ENCODE measurements around the gene TBC1D16. TPM values are rescaled to one million over a fixed set of nuclear protein-coding genes. Genes with fewer than 3 reads are reported as not detected.
A peak's percentile ranks its signal among the peaks of the same experiment; 100 is the strongest.

Gene TBC1D16
- total RNA-seq, 1 donor from 2014 or later: 21.2 TPM

DNA sequence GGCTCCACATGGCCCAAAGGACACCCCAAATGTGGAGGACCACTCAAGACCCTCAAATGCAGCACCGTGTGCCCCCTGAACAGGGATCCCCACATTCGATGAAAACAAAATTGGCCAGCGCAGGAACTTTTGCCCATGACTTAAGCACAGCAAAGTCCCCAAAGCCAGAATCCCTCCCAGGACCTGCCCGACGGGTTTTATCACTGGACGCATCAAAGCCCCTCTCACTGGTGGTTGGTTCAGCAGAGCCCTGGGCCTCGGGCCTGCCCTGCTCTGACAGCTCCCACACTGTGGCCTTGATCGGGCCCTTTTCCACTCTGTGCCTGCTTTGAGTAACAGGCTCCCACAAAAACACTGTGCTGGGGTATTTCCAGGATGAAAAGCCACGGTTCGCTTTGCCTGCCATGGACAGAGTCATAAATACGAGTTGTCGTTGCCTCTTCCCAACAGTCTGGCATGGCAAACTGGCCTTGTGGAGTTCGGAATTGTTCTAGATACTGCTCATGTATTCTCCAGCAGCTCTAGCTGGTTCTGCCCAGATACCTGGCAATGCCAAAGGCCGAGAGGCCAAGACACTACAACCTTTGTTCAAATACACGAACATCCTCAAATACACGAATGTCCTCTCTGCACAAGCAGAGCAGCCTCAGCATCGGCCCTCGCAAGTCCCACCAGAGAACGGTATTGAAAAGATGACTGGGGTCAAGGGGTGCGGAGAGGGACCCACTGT is 46.4 kb downstream of the TBC1D16 start:
- H3K36me3 ChIP-seq: no peaks in the 10 kb centered on the region
- peaks cover 11% of the 10 kb centered on the region for H3K27me3 ChIP-seq
- no peaks in the 10 kb centered on the region for H3K9me3 ChIP-seq (ENCODE audit: low read depth)
- DNase-seq (ENCODE audit: low spot score): no peak
- Mint-ChIP-seq H3K36me3 (peaks cover 5% of the 10 kb centered on the region), H3K27ac (peak overlapping the region; percentile 11), H3K4me1 (peaks cover 59% of the 10 kb centered on the region), H3K4me3 (no peak overlapping the region), H3K9me3 (no peaks in the 10 kb centered on the region), H3K27me3 (ENCODE audit: insufficient read depth, low read depth) (peaks cover 5% of the 10 kb centered on the region)
- peaks cover 9% of the 10 kb centered on the region for H3K79me2 ChIP-seq (ENCODE audit: low read depth)
- TF ChIP-seq, protein P1, sequence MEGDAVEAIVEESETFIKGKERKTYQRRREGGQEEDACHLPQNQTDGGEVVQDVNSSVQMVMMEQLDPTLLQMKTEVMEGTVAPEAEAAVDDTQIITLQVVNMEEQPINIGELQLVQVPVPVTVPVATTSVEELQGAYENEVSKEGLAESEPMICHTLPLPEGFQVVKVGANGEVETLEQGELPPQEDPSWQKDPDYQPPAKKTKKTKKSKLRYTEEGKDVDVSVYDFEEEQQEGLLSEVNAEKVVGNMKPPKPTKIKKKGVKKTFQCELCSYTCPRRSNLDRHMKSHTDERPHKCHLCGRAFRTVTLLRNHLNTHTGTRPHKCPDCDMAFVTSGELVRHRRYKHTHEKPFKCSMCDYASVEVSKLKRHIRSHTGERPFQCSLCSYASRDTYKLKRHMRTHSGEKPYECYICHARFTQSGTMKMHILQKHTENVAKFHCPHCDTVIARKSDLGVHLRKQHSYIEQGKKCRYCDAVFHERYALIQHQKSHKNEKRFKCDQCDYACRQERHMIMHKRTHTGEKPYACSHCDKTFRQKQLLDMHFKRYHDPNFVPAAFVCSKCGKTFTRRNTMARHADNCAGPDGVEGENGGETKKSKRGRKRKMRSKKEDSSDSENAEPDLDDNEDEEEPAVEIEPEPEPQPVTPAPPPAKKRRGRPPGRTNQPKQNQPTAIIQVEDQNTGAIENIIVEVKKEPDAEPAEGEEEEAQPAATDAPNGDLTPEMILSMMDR (IDR thresholded peaks at IDR 0.05): no peak
- TF ChIP-seq EZH2phosphoT487 (IDR thresholded peaks at IDR 0.05) (no peak), EZH2 (IDR thresholded peaks at IDR 0.05) (no peak)
- H4K20me1 ChIP-seq (ENCODE audit: low read depth): peaks cover 77% of the 10 kb centered on the region
- no peak overlapping the region for H3K27ac ChIP-seq
- H3F3A ChIP-seq (ENCODE audit: low read depth): no peaks in the 10 kb centered on the region
- H3K4me3 ChIP-seq: no peak overlapping the region
- H2AFZ ChIP-seq (replicated peaks): no peak overlapping the region
- no peak overlapping the region for H3K4me2 ChIP-seq
- peaks cover 31% of the 10 kb centered on the region for H3K4me1 ChIP-seq
- no peak overlapping the region for H3K9ac ChIP-seq

GRCh38 chr17:79988185-79988971 is 47.3 kb downstream of the TBC1D16 start:
- H3K27me3 ChIP-seq: peaks cover 11% of the 10 kb centered on the region
- H3K4me2 ChIP-seq: no peak overlapping the region
- H3K9me3 Mint-ChIP-seq: no peaks in the 10 kb centered on the region
- no peak overlapping the region for H2AFZ ChIP-seq (replicated peaks)
- no peak overlapping the region for H3K9ac ChIP-seq
- H4K20me1 ChIP-seq (ENCODE audit: low read depth): peaks cover 70% of the 10 kb centered on the region
- H3K27ac ChIP-seq: no peak overlapping the region
- no peak overlapping the region for H3K4me3 Mint-ChIP-seq
- H3K36me3 Mint-ChIP-seq: peaks cover 5% of the 10 kb centered on the region
- H3K27ac Mint-ChIP-seq: peak overlapping the region; percentile 18
- peaks cover 25% of the 10 kb centered on the region for H3K4me1 ChIP-seq
- H3K27me3 Mint-ChIP-seq (ENCODE audit: insufficient read depth, low read depth): peaks cover 5% of the 10 kb centered on the region
- no peaks in the 10 kb centered on the region for H3K36me3 ChIP-seq
- H3F3A ChIP-seq (ENCODE audit: low read depth): no peaks in the 10 kb centered on the region
- no peak for DNase-seq (ENCODE audit: low spot score)
- H3K4me3 ChIP-seq: no peak overlapping the region
- H3K4me1 Mint-ChIP-seq: peaks cover 55% of the 10 kb centered on the region
- TF ChIP-seq EZH2phosphoT487 (IDR thresholded peaks at IDR 0.05) (no peak), EZH2 (IDR thresholded peaks at IDR 0.05) (no peak)
- TF ChIP-seq, protein P1 (IDR thresholded peaks at IDR 0.05): no peak
- H3K79me2 ChIP-seq (ENCODE audit: low read depth): peaks cover 9% of the 10 kb centered on the region
- H3K9me3 ChIP-seq (ENCODE audit: low read depth): no peaks in the 10 kb centered on the region

DNA sequence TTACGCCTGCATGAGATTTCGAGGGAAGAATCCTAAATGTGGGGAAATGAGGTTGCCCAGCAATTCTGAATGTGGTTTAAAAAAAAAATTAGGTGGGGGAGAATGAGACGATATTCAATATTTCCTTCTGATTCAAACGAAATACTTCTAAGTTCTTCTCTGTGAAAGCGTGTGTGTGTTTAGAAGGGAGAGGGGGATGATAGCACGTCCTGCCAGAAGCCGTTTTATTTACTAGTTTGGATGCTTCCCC is 47.8 kb downstream of the TBC1D16 start:
- H3K36me3 ChIP-seq: no peaks in the 10 kb centered on the region
- H3K4me1 ChIP-seq: peaks cover 25% of the 10 kb centered on the region
- Mint-ChIP-seq H3K4me3 (no peak overlapping the region), H3K36me3 (peaks cover 5% of the 10 kb centered on the region), H3K27ac (no peak overlapping the region), H3K4me1 (peaks cover 57% of the 10 kb centered on the region), H3K27me3 (ENCODE audit: insufficient read depth, low read depth) (peaks cover 8% of the 10 kb centered on the region), H3K9me3 (no peaks in the 10 kb centered on the region)
- TF ChIP-seq EZH2phosphoT487 (IDR thresholded peaks at IDR 0.05): no peak
- TF ChIP-seq, protein P1 (IDR thresholded peaks at IDR 0.05): no peak
- no peak for TF ChIP-seq EZH2 (IDR thresholded peaks at IDR 0.05)
- H3K4me3 ChIP-seq: no peak overlapping the region
- H4K20me1 ChIP-seq (ENCODE audit: low read depth): peaks cover 64% of the 10 kb centered on the region
- H2AFZ ChIP-seq (replicated peaks): no peak overlapping the region
- no peak overlapping the region for H3K4me2 ChIP-seq
- no peaks in the 10 kb centered on the region for H3F3A ChIP-seq (ENCODE audit: low read depth)
- H3K9me3 ChIP-seq (ENCODE audit: low read depth): no peaks in the 10 kb centered on the region
- H3K27me3 ChIP-seq: peaks cover 9% of the 10 kb centered on the region
- DNase-seq (ENCODE audit: low spot score): no peak
- no peak overlapping the region for H3K9ac ChIP-seq
- peaks cover 9% of the 10 kb centered on the region for H3K79me2 ChIP-seq (ENCODE audit: low read depth)
- H3K27ac ChIP-seq: no peak overlapping the region
